ENCODE results near the gene RDH16.

GRCh38 chr12:56916996-56917333, 40.4 kb downstream of the RDH16 start:
- TF ChIP-seq CTCF (IDR thresholded peaks at IDR 0.05): no peak
- TF ChIP-seq POLR2A (IDR thresholded peaks at IDR 0.05): no peak
